ENCODE measurements around the gene MVD. TPM values are rescaled to one million over a fixed set of nuclear protein-coding genes. Genes with fewer than 3 reads are reported as not detected.

Gene MVD
- total RNA-seq, 1 experiment from 2014 or later: 141 TPM

DNA sequence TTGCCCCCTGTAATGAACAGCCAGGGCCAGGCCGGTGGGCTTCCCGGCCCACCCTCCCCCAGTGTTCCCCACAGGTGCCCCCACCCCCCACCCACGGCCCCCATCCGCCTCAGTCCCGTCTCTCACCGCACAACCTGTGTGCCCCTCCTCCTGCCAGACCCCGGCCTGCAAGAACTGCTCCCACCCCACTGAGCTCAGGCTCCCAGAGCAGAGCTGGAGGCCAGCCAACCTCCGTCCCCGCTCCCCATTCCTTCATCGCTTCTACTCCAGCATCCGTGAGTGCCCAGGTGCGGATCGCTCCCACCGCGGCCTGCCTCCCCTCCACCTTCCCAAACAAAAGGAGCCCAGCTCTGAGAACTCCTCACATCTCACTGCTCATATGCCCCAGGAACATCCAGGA is 4.2 kb downstream of the MVD start:
- H3K9me3 Mint-ChIP-seq (ENCODE audit: unreplicated experiment): no peaks in the 10 kb centered on the region
- H3K4me3 Mint-ChIP-seq (ENCODE audit: unreplicated experiment): no peak overlapping the region
- H3K4me1 Mint-ChIP-seq (ENCODE audit: low read depth, unreplicated experiment): peaks cover 5% of the 10 kb centered on the region
- intact Hi-C loops (cut with micrococcal nuclease; ENCODE audit: unreplicated experiment): no loop called here
- H3K27ac Mint-ChIP-seq (ENCODE audit: unreplicated experiment): no peak overlapping the region
- ChIA-PET POLR2A (no interaction called here), CTCF (no interaction called here)
- H3K4me3 ChIP-seq (ENCODE audit: low read depth, low read length): no peak overlapping the region
- peaks cover 11% of the 10 kb centered on the region for H3K4me1 ChIP-seq
- no peaks in the 10 kb centered on the region for H3K27me3 ChIP-seq (replicated peaks; ENCODE audit: control insufficient read depth, insufficient read depth, low read length)
- peaks cover 4% of the 10 kb centered on the region for H3K36me3 ChIP-seq (ENCODE audit: control insufficient read depth, insufficient read depth, low read length)
- no peak for DNase-seq
- no peaks in the 10 kb centered on the region for H3K9me3 ChIP-seq
- no TSS peak for BruUV-seq (replicated peaks)
- no peaks in the 10 kb centered on the region for H3K27me3 Mint-ChIP-seq (ENCODE audit: insufficient read depth, unreplicated experiment)
- TF ChIP-seq, protein P1, sequence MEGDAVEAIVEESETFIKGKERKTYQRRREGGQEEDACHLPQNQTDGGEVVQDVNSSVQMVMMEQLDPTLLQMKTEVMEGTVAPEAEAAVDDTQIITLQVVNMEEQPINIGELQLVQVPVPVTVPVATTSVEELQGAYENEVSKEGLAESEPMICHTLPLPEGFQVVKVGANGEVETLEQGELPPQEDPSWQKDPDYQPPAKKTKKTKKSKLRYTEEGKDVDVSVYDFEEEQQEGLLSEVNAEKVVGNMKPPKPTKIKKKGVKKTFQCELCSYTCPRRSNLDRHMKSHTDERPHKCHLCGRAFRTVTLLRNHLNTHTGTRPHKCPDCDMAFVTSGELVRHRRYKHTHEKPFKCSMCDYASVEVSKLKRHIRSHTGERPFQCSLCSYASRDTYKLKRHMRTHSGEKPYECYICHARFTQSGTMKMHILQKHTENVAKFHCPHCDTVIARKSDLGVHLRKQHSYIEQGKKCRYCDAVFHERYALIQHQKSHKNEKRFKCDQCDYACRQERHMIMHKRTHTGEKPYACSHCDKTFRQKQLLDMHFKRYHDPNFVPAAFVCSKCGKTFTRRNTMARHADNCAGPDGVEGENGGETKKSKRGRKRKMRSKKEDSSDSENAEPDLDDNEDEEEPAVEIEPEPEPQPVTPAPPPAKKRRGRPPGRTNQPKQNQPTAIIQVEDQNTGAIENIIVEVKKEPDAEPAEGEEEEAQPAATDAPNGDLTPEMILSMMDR (IDR thresholded peaks at IDR 0.05; ENCODE audit: insufficient read depth in 1 of 2, low read depth in 1 of 2, low read length in 1 of 2, severe bottlenecking in 1 of 2, unreplicated experiment in 1 of 2): no peak
- peaks cover 35% of the 10 kb centered on the region for H3K36me3 Mint-ChIP-seq (ENCODE audit: insufficient read depth, unreplicated experiment)

DNA sequence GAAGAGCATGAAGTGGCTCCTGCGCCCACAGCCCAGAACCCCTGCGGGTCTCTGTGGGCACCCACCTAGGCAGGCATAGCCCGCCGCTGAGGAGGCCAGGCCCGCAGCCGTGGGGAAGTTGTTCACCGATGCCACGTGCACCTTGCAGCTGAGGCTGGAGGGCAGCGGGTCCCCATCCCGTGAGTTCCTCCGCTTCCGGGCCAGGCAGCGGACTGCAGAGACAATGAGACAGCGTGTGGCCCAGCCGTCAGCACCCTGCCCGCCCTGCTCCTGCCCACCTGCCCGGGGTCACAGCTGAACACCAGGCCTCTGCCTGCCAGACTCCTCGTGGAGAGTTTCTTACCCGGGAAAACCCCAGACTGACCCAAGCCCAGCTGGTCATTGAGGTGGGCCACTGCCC is 5.5 kb downstream of the MVD start:
- H3K4me3 ChIP-seq (ENCODE audit: low read depth, low read length): no peak overlapping the region
- Mint-ChIP-seq H3K4me1 (ENCODE audit: low read depth, unreplicated experiment) (peaks cover 5% of the 10 kb centered on the region), H3K36me3 (ENCODE audit: insufficient read depth, unreplicated experiment) (peaks cover 35% of the 10 kb centered on the region), H3K4me3 (ENCODE audit: unreplicated experiment) (no peak overlapping the region), H3K27ac (ENCODE audit: unreplicated experiment) (no peak overlapping the region), H3K9me3 (ENCODE audit: unreplicated experiment) (no peaks in the 10 kb centered on the region), H3K27me3 (ENCODE audit: insufficient read depth, unreplicated experiment) (no peaks in the 10 kb centered on the region)
- H3K36me3 ChIP-seq (ENCODE audit: control insufficient read depth, insufficient read depth, low read length): peaks cover 4% of the 10 kb centered on the region
- no peaks in the 10 kb centered on the region for H3K27me3 ChIP-seq (replicated peaks; ENCODE audit: control insufficient read depth, insufficient read depth, low read length)
- no peak for DNase-seq
- peaks cover 11% of the 10 kb centered on the region for H3K4me1 ChIP-seq
- H3K9me3 ChIP-seq: no peaks in the 10 kb centered on the region
- TF ChIP-seq, protein P1 (IDR thresholded peaks at IDR 0.05; ENCODE audit: insufficient read depth in 1 of 2, low read depth in 1 of 2, low read length in 1 of 2, severe bottlenecking in 1 of 2, unreplicated experiment in 1 of 2): no peak
- ChIA-PET POLR2A (no interaction called here), CTCF (no interaction called here)
- intact Hi-C loops (cut with micrococcal nuclease; ENCODE audit: unreplicated experiment): no loop called here
- BruUV-seq (replicated peaks): no TSS peak

DNA sequence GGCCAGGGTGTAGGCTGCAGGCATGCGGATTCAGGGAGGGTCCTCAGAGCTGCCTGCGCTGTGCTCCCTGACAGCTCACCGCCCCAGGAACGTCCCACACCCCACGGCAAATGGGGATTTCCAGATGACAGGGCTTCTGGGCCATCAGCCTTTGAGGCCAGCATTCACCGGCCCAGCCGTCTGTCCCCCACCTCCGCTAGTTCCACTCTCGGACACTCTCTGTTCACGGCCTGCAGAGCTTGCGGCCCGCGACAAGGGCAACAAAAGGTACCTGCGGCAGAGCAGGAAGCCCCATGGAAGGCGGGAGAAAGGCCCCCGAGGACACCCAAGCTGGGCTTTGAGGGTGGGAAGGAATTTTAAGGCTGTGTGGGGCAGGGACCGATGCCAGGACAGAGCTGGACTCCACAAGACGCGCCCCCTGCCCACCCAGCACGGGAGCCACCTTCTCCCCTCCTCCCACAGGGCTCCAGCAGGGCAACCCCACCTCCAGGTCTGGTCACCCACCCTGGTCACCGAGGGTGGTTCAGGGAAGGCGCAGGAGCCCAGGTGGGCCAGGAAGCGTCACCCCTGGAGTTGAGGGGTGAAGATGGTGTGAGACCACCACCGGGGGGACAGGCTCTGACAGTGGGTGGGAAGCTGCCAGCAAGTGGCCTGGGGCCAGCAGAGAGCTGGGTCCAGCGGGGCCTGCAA is 6.5 kb downstream of the MVD start:
- ChIA-PET CTCF (no interaction called here), POLR2A (no interaction called here)
- H3K4me1 Mint-ChIP-seq (ENCODE audit: low read depth, unreplicated experiment): peaks cover 4% of the 10 kb centered on the region
- Histone ChIP-seq H3K36me3 (ENCODE audit: control insufficient read depth, insufficient read depth, low read length) (peaks cover 5% of the 10 kb centered on the region), H3K9me3 (no peaks in the 10 kb centered on the region), H3K27me3 (replicated peaks; ENCODE audit: control insufficient read depth, insufficient read depth, low read length) (no peaks in the 10 kb centered on the region), H3K4me1 (peaks cover 17% of the 10 kb centered on the region), H3K4me3 (ENCODE audit: low read depth, low read length) (no peak overlapping the region)
- H3K4me3 Mint-ChIP-seq (ENCODE audit: unreplicated experiment): no peak overlapping the region
- H3K27ac Mint-ChIP-seq (ENCODE audit: unreplicated experiment): no peak overlapping the region
- intact Hi-C loops (cut with micrococcal nuclease; ENCODE audit: unreplicated experiment): no loop called here
- no peak for DNase-seq
- no TSS peak for BruUV-seq (replicated peaks)
- H3K27me3 Mint-ChIP-seq (ENCODE audit: insufficient read depth, unreplicated experiment): no peaks in the 10 kb centered on the region
- TF ChIP-seq, protein P1 (IDR thresholded peaks at IDR 0.05; ENCODE audit: insufficient read depth in 1 of 2, low read depth in 1 of 2, low read length in 1 of 2, severe bottlenecking in 1 of 2, unreplicated experiment in 1 of 2): no peak
- H3K36me3 Mint-ChIP-seq (ENCODE audit: insufficient read depth, unreplicated experiment): peaks cover 39% of the 10 kb centered on the region
- no peaks in the 10 kb centered on the region for H3K9me3 Mint-ChIP-seq (ENCODE audit: unreplicated experiment)

Measured in Caco-2 (cell line).